Fibroblast of skin of scalp (primary cell): Measurements from ENCODE around the gene KRTAP5-5.
"Not testable (repeated sequence)": the region's sequence is repeated elsewhere in the genome, so short reads cannot be mapped to it uniquely, and the experiment has no call there.

Experiments used
- DNase-seq: peaks from one replicate; pipeline ENCODE4 v3.0.0-alpha.2; 2013

KRTAP5-5 gene

DNA sequence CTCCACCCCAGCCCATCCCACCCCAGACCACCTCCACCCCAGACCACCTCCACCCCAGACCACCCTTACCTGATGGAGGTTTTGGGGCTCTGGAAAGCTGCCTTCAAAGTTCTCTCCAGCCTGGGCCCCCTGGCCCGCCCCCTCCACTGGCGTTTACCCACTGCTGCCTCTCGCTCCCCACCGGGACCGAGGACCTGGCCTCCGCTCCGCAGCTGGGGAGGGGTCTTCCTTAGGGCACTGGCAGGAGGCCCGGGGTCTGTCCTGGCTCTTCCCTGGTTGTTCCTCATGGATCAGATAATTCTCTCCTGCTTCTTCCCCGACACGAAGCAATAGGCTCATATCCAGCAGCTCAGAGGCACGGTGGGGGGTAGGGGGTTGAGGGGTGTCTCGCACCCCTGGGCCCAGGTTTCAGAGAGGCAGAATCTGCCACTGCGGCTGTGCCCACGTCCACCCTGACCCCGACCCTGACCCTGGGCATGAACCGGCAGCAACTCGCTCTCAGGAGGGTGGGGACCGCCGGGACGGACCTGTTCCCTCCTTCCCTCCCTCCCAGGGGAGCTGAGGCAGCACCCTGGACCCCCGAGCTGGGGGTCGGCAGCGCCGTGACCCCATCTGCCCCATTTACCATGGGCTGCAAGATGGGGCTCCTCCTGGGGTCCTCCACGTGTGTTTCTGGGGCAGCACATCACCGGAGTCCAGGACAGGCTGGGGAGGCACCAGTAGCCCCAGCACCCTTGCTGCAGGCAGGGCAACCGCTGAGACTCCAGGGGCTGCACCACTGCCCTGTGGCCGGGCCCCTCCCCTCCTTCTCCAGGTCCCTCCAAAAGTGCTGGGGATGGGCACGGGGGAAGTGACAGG is 12.9 kb downstream of the KRTAP5-5 start:
- DNase-seq: no peak

DNA sequence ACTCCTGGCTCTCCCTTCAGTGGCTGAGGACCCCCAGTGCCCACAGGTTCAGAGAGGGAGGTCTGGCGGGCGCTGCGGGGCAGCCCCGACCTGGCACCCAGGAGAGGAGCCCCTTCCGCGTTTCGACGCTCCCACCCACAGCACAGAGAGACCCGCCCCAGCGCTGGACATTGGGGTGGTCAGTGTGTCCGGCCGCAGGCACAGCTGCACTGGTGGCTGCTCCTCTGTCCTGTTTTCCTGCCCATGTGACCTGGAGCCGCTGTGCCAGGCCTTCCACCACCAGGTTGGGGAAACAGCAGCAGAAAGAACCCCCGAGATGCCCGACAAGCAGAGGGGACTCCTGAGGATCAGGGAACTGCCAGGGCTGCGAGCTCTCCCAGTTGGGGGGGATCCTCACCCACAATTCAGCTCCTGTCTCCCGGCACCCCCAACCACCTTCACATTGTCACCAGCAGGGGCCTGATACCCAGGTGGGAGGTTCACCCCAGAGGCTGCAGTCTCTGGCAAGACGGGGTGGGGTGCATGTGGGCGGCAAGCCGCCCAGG is 13.6 kb downstream of the KRTAP5-5 start:
- DNase-seq: no peak

DNA sequence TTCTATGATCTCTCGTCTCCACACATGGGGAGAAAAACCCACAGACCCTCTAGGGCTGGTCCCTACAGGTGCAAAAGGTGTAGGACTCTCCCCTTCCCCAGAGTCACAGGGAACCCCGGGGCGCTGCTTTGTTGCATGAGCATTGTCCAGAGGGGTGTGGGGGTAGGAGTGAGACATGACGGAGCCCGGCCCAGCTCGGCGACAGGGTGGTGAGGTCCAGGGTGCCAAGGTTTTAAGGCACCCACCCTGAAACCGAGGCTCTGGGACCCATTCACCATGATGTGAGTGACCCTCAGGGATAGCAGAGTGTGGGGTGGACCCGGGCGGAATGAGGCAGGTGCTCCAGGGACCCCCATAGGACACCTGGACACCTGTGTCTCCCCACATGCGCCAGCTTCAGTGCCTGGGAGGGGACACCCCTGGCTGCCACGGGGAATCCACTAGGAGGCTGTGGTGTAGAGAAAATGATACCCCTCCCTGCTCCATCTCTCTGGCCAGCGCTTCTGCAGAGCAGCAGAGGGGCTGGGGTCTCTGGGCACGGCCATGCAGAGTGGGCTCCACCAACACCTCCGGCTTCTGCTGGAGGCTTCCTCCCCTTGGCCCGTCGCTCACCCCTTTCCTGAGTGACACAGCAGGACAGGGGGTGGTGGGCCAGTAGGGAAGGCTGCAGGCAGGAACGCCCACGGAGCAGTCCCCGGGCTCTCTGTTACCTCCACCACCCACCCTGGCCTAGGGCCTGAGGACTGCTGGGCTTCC is 15.2 kb downstream of the KRTAP5-5 start:
- DNase-seq: no peak

DNA sequence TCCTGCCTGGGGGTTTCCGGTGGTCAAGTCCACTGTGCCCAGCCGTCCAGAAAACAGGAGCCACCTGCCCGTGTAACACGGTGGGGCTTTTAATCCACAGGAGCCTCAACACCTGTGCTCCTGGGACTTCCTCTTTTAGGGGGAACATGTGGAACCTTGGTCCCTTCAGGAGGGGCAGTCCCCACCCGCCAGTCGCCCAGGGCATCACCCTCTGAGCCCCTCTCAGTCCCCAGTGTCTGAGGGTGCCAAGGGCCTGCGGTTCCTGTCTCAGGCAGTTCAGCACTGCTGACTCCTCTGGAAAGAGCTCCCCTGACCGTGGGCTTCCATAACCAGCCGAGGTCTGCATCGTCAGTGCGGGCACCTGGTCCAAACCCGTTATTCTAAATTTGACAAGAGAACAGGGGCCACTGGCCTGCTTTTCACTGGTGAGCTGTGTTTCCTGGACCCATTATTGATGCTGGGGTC is 15.8 kb downstream of the KRTAP5-5 start:
- DNase-seq: no peak

DNA sequence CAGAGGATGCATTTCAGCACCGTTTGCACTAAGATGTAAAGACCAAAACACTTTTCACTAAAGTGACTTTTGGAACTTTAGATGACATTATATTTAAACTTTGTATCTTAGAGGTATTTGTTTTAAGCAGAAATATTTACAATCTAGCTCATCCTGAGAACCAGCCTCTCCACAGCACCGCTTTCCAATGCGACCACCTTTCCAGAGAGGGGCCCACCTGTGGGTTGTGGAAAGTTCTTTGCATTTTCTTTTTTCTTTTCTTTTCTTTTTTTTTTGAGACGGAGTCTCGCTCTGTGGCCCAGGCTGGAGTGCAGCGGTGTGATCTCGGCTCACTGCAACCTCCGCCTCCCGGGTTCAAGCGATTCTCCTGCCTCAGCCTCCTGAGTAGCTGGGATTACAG is 17.0 kb downstream of the KRTAP5-5 start:
- DNase-seq: not testable (repeated sequence)

DNA sequence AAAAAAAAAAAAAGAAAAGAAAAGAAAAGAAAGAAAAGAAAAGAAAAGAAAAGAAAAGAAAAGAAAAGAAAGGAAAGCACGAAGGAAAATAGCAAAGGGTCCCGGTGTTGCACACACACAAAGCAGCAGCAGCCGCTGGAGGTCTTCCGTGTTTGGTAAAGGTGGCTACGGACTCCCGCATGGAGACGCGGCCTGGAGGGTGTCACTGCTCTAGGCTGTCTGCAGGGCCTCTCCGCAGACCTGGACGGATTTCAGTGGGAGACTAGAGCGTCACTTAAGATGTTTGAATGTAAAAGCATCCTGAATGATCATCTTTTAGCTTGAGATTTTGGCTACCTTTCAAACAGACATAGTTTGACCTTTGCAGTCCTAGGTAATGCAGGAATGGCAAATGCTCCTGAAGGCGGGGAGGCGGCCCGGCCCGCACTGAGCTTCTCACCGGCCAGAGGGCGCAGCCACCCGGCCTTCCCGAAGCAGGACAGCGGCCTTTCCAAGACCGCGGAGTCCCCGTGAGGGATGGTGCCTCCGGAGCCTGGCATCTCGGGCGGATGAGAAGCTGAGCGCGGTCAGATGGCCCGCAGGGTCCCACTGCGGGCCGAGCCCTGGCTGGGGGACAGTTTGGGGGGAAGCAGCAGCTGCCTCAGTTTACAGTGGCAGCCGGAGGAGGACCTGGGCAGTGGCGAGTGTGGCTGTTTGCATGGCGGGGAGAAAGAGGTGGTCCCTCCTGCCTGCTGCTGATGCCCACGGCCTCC is 18.5 kb downstream of the KRTAP5-5 start:
- DNase-seq: no peak

DNA sequence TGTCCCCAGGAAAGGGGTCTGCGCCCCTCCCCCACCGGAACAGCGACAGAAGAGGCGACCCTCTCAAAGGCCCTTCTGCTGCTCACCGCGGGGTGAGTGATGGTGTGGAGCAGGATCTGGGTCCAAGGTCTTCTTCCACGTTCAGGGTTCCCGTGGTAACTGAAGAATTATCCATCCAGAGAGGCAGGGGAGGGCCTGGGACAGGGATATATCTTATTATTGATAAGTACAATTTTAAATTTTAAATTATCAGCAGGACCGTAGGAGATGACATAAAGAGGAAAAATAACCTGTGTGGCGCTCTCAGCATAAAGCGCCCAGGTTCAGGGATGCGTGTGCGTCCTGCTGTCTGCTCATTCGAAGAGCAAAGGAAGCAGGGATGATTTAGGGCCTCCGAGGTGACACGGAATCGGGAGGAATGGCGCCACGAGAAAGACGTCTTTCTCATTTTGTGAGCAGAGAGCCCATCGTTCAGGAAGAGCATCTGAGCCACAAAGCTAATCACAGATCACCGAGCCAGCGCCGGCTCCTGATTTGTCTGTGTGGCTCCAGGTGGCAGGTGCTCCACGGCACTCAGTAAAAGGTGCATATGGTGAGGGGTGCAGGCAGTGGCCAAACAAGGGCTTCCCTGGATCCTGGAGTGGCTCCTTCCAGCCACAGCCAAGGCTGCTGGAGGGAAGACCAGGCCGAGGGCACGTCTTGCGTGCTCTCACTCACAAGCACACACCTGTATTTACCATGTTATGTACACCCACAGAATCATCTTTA is 19.3 kb downstream of the KRTAP5-5 start:
- no peak for DNase-seq

DNA sequence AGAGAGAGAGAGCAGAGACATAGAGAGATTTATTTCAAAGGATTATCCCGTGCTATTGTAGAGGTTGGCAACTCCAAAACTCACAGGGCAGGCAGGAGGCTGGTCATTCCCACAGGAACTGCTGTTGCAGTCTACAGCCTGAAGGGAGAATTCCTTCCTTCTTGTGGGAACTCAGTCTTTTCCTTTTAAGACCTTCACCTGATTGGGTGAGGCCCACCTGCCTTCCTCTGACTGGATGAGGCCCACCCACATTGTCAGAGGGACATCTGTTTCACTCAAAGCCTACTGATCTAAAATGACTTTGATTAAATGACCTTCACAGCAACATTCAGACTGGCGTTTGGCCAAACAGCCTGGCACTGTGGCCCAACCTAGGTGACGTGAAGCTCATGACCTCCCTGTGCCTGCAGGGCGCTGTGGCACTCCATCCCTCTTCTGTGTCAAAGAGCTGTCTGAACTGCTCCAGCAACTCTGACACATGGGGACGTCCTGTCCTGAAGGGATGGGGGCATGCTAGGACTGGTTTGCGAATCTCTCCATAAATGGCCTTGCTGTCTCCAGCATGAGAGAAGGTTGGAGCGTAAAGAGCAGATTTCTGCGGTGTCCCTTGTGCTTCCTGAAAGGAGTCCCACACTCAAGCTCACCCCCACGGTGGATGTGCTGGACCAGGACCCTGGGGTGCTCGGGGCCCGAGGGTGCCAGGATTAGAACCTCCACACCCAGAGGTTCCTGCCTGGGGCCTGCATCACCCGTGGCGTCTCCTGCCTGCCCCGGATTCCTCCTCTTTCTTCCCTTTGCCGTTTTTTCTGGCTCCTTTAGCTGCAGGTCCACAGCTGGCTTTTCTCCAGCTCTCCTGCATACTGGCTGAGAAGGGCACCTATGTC is 20.7 kb downstream of the KRTAP5-5 start:
- no peak for DNase-seq

DNA sequence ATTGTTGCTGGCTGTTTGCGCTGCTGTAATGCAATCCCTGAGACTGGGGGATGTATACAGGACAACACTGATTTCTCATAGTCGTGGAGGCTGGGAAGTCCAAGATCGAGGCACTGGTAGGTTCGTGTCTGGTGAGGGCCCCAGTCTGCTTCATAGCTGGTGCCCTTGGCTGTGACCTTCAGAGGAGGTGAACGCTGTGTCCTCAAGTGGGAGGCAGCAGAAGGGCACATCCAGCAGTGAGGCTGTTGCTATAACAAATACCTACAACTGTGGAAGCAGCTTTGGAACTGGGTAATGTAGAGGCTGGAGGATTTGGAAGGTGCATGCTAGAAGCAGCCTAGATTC is 21.3 kb downstream of the KRTAP5-5 start:
- no peak for DNase-seq

DNA sequence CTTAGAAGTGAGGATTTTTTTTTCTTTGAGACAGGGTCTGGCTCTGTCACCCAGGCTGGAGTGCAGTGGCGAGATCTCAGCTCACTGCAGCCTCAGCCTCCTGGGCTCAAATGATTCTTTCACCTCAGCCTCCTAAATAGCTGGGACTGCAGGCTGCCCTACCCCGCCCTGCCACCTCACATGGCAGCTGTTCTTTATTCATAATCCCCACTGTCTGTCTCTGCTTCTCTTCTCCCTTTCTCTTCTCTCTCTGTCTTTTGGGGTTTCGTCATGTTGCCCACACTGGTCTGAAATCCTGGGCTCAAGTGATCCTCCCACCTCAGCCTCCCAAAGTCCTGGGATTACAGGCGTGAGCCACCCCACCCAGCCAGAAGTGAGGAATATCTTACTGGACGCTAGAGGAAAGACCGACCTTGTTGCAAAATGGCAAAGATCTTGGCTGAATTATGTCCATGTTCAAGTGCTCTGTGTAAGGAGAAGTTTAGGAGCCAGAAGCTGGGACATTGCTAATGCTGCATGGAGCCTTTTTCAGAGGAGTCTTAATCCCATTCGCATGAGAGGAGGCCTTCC is 21.9 kb downstream of the KRTAP5-5 start:
- no peak for DNase-seq

DNA sequence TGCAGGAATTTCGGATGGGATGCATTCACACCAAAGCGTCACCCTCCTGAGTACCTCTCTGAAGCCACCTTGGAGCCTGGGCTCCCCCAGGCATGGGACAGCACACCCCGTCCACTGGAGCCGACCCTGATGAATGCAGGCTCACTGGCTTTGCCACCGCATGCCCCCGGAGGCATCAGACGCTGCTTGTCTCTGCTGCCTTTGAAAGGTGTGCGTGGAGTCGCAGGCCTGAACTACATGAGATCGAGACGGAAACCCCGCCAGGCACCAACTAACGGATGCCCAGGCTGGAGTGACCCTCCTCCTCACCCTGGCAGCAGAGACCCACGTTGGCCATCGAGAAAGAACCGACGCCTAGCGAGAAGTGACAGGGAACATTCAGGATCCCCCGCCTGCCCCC is 22.5 kb downstream of the KRTAP5-5 start:
- DNase-seq: no peak

DNA sequence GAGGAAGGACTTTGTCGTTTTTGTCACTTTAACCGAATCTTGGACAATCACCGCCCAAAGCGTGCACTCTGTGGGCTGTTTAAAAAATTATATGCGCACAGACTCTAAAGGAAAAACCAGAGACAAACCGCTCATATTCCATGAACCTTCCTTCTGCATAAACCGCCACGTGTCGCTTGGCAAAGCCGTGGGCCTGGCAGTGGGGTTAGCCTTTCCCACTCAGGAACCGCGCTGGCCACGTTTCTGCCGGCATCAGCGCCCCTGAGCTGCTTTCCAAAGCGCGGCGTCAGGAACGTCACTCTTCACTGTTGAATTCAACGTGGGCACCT is 22.8 kb downstream of the KRTAP5-5 start:
- DNase-seq: no peak

DNA sequence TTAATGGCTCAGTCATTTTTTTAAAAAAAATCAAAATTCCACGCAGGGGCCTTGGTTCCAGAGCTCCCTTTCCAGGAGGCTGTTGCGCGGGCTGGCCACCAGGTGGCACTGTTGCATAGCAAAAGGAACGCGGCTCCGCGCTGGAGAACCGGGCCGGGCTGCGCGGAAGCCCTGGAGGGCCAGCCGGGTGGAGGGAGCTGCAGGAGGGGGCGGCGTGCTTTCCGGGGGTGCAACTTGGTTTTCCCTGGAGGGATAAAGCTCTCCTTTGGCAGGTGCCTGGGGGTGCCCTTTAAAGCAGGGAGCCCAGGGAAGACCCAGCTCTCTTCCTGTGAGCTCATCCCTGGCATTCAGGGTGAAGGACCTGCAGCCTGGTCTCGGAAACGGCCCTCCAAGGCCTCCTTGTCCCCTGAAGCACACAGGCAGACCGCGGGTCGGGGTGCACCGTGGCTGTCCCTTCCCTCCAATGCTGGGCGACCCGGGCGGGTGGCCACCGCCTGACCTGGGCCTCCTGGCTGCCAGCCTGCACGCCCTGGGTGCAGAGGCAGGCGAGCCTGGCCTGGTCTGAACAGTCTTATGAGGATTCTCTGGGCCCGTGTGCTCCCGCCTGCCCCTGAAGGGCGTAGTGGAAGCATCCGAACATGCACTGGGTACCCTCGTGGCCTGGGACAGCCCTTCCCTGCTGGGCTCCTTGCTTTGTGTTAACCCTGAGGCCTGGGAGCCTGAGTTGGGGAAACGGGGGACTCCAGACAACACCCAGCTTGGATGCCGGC is 23.4 kb downstream of the KRTAP5-5 start:
- DNase-seq: peak; percentile 51

DNA sequence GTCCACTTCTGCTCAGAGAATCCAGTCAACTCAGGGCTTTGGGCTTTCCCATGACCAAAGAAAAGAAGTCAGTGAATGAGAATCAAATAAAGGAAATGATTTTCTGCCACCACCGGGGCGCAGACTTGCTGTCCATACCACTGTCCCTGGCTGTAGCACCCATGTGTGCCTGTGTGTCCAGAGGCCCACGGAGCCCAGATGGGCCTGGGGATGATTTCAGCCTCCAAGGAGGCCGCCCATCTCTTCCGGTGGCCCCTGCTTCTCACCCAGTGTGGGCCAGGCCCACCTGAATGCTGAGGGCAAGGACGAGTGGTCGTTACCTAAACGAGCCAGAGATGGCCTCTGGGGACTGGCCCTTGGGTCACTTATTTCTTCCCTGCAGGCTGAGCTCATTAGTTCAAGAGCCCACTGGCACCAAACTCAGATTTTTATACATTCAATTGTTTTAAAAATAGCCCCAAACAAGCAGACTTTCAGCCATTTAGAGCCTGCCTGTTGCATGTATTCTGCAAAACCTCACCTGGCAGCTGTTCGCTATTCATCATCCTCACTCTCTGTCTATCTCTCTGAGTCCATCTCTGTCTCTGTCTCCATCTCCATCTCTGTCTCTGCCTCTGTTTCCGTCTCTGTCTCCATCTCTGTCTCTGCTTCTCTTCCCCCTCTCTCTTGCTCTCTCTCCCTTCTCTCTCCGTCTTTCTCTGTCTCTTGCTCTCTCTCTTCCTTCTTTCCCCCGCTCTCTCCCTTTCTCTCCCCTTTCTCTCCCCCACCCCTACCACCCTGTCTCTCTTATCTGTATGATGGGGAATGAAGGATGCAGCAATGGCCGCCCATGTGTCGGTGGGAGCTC is 24.2 kb downstream of the KRTAP5-5 start:
- DNase-seq: no peak

DNA sequence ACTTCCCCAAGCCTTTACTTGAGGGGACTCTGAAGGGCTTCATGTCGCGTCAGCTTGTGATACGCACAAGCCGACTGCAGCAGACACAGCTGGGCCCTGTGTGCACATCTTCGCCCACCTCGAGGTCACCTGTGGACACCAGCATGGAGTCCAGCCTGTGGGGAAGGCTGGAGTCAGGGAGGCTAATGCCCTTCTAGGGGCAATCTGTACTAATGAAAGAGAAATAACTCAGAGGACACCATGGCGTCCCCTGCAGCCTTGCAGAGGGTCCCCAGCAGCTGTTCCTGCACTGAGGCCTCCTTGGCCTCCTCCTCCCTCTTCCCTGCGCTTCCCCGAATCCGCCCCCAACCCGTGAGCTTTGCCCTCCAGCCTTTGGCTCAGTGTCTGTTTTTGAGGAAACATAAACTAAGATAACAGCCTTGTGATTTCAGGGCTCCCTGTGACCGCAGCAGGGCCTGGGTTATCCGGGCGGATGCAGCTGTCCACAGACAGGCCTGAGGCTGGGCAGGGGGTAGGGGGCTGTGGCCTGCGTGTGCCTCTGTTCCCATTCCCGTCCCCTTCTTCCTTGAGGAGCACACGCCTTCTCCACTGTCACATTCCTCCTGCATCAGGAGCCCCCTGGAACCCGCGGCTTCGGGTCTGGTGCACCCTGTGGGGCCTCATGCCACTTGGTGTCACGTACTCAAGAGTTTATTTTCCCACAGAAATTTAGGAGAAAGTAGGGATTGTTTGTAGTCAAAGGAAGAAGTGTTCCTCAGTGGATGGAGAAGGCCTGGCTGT is 25.0 kb downstream of the KRTAP5-5 start:
- DNase-seq: no peak

DNA sequence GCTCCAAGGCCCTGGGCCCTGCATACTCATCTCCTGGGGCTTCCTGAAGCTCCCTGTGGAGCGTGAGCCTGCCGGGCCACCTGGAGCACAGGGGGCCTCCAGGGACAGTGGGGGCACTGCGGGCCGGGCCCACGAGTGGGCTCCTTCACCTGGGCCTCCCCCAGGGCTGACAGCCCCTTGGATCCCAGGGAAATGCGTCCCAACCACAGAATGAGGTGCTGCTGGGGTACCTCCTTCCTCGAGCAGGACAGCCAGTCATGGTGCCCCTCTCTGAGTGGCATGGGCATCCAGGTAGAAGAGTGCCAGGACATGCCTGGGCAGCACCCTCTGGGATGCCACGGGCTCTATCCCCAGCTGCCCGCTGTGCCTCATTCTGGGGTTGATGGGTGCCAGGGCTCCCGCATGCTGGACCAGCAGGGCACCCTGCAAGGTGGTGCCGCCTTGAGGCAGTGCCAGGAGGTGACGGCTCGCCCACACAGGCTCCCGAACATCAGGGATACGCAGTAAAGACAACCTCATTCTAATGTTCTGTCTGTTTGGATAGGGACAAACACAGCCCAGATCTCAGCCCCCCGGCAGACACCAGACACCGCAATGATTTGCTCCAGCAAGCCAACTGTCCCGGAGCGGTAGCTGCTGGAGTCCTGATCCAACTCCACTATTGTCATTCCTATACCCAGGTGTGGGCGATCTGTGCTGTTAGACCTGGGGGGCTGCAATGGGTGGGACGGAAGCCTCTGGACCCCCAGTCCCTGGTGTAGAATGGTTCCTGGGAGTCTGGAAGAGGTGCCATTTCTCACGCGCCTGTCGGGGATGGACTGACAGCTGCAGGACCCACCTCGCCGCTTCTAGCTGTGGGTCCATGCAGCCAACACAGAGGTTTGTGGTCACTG is 25.8 kb downstream of the KRTAP5-5 start:
- no peak for DNase-seq

DNA sequence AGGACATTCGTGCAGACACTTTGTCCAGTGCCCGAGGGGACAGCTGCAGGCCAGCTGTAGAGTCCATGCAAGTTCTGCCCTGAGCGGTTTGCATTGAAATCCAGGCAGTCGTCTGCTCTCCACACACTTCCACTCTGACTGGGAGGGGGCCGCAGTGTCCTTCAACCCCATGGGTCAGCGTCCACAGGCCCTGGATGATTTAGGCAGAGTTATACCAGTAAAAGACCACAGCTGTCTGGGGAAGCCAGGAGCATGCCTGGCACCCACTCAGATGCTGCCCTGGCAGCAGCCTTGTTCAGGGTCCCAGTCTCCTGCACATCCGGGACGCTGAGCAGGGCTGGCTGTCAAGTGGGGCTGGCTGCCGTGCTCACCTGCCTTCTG is 26.5 kb downstream of the KRTAP5-5 start:
- DNase-seq: no peak
